GM15510 (cell line): ENCODE results near the gene ARHGEF9.

Source experiments
- POLR2A ChIP-seq: IDR thresholded peaks from 3 replicates; pipeline ENCODE4 v1.6.1; 2011; ENCODE audit warnings: borderline replicate concordance; ENCODE audit not compliant: insufficient read length; ENCODE audit errors: extremely low read depth

Gene ARHGEF9

DNA sequence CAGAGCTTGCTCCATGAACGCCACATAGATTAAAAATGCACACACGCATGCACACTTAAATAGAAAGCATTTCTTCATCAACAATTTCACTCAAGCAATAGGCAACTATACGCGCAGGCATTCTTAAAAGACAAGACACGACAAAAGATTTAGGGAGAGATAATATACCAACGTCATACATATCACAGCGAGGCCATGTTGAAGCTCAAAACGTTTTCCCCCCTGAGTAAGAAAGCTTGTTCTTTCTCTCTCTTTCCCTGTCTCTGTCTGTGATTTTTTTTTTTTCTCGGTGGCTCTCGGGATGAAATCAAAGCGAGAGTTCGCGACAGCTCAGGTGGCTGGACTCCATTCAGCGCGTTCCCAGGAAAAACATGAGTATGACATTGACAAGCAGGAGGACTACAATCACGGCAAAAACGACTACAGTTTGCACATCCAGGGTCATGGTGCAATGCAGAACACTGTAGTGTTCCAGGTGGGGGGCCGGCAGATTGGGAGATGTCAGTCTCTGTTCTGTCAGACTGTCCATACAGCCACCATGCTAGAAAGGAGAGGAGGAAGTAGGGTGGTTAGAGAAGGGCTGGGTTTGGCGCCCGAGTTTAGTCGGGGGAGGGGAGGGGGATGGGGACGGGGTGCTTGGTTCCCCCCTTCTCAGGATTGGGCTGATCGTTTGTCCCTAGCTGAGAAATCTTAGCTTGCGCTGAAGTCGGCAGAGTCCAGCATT lies 30.7 kb downstream of the ARHGEF9 start:
- TF ChIP-seq POLR2A, result no peak

DNA sequence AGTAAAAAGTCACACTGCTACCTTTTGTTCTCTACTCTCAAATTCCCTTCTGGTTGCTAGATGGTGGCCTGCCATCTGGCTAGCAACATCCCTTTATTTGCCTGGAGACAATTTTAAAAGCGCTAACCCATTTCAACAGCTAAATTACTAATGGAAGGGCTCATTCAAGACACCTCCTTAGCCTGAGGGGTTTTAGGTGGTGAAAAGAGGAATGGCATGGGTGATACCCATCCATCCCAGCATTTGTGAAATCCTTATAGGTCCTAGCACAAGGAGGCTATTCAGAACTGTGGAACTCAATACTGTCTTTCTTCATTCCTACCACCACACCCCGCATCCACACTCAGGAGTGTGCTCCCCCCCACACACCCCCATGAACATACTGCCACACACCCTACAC lies 33.5 kb downstream of the ARHGEF9 start:
- no peak for TF ChIP-seq POLR2A

DNA sequence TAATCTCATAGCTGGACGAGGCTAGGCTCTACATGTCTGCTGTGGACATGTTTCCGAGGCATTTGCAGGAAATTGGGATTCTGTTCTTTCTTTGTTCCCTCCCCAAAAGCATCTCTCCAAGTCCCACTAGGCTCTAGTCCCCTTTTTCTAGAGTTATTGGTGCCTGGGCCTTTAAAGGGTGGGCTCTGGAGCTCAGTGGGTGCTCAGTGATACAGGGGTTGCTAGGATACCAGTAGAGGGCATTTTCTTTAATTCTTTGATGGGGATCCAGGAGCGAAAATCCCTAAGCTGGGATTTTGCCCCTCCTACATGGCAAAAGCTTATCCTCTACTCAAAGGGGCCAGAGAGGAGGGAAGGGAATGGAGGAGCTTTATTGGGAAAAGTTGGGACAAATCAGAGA lies 34.2 kb downstream of the ARHGEF9 start:
- no peak for TF ChIP-seq POLR2A

GRCh38 chrX:63747331-63747730 lies 37.7 kb downstream of the ARHGEF9 start:
- no peak for TF ChIP-seq POLR2A

- TF ChIP-seq POLR2A, result no peak
Observed at GRCh38 chrX:63746715-63747114, 38.3 kb downstream of the ARHGEF9 start.

DNA sequence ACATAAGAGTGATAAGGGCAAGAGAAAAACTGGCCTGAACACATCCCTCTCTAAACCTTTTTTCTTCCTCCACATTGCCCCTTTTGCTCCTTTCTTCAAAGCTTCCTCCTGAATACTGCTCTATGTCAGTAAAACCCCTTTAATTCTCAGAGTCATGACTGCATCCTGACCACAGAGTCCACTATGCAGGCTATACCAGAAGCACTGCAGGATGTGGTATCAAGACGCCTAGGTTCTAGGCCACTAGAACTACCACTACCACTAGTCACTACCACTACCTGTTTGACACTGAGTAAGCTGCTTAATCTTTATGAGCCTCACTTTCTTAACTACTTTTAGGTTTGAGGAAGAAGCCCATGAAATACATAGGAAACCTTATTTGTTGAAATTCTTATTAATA lies 38.7 kb downstream of the ARHGEF9 start:
- no peak for TF ChIP-seq POLR2A

DNA sequence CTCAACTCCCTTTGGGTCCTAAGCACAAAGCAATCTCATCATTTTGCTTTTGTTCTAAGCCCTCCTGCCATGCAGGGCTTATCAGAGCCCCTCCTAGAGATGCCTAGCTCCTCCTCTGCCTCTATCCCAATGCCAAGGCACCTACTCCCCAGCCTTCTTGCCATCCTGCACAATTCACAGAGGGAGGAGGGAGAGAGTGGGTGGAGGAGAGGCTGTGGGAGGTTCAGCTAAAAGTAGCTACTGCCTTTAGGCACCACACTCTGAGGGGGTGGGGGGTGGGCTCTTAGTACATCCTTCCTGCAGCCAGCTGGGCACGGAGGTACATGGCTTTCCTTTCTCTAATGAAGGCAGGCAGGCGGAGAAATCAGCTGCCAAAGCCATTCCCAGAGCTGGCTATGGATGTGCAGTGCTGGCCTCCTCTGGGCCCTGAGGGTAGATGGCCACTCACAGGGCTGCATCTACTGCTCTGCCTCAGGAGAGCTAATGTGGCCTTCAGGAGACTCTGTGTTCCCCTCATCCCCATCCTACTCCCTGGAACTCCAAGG lies 40.1 kb downstream of the ARHGEF9 start:
- no peak for TF ChIP-seq POLR2A

- TF ChIP-seq POLR2A, result no peak
Observed at GRCh38 chrX:63743596-63743995, 41.4 kb downstream of the ARHGEF9 start.

GRCh38 chrX:63740382-63740781 lies 44.6 kb downstream of the ARHGEF9 start:
- TF ChIP-seq POLR2A, result no peak

GRCh38 chrX:63739885-63740284 lies 45.1 kb downstream of the ARHGEF9 start:
- TF ChIP-seq POLR2A, result no peak

DNA sequence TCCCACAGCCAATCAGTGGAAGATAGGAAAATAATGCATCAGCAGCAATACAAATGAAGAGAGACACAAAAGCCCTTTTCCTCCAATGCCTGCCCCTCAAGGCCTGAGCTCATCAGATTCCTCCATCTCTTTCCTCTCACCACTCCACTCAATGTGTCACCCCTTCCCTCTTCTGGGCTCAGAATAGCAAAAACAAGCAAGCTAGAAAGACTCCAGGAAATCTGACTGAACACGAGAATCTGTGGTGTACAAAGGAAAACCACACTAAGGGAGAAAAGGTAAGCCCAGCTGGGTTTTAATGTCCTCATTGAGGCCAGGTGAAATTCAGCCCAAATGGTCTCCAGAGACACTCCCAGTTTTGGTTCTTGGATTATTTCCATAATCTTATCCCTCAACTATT lies 46.3 kb downstream of the ARHGEF9 start:
- no peak for TF ChIP-seq POLR2A

DNA sequence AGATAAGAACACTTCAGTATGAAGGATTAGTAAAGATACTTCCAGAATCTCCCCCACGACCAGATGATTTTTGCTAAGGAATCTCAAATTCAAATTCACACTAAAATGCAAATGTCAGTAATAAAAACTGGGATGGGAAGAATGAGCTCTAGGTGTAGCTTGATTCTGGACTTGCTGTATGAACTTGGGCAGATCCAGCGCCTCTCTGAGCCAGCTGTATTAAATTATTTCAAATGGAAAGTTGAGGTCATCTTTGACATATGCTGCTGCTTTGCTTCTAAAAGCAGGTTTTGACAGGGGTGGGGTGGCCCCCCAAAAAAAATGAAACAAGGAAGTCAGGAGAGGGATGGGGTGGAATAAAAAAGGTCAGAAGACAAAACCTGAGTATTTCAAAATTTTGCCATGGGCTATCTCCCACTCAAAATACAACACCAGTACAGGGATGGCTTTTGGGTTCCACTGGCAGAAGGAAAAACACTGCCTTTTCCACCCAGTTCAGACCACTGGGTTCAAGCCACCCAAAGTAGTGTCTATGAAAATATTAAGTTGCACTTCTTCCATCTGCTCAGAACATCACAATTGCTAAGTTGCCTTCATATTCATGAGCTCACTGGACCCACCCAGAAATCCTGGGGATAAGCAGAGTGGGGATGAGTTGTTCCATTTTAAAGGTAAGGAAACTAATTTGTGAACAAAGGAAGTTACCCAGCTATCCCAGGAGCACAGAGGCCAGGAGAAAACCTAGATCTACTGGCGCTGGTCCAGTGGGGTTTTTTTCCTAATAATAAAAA lies 47.7 kb downstream of the ARHGEF9 start:
- TF ChIP-seq POLR2A, result no peak

GRCh38 chrX:63735882-63736281 lies 49.1 kb downstream of the ARHGEF9 start:
- no peak for TF ChIP-seq POLR2A

DNA sequence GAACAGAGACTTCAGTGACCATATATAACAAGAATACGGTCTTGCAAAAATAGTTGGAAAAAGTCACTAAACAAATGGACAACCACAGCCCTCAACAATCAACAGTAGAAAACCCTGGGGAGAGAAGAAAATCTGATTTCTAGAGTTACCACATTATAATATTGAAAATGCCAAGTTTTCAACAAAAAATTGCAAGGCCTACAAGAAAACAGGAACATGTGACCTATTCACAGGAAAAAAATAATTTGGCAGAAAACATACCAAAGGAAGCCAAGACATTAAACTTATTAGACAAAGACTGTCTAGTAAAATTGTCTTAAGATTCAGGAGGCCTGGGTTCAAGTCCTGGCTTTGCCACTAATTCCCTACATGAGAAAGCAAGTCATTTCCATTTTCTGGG lies 64.7 kb downstream of the ARHGEF9 start:
- no peak for TF ChIP-seq POLR2A

- TF ChIP-seq POLR2A, result no peak
Observed at GRCh38 chrX:63719633-63720032, 65.4 kb downstream of the ARHGEF9 start.
